Epithelial cell of proximal tubule (primary cell): Measurements from ENCODE around the gene PWWP2B. TPM values are rescaled to one million over a fixed set of nuclear protein-coding genes. Genes with fewer than 3 reads are reported as not detected.
"Not testable (repeated sequence)": the region's sequence is repeated elsewhere in the genome, so short reads cannot be mapped to it uniquely, and the experiment has no call there.

ENCODE experiments used
- DNase-seq: peaks from one replicate; pipeline ENCODE4 v3.0.0-alpha.2; 2011; ENCODE audit warnings: low read depth
- H3K4me3 ChIP-seq: 2 replicates; pipeline ENCODE4 v1.5.1; 2011; ENCODE audit warnings: low read depth, mild to moderate bottlenecking, low read length
- total RNA-seq: library from RNA; depleted of rRNA; stranded (reverse); fragments of >200 nt; gene quantifications from 2 replicates; pipeline ENCODE4 v1.2.3, GENCODE V29; 2015
- TF ChIP-seq, protein P1 (sequence below): conservative IDR thresholded peaks from 2 replicates; pipeline ENCODE4 v1.5.1; 2012; ENCODE audit warnings: low read depth, mild to moderate bottlenecking, low read length

The PWWP2B gene
- total RNA-seq, 1 donor from 2014 or later = 11.0 TPM

DNA sequence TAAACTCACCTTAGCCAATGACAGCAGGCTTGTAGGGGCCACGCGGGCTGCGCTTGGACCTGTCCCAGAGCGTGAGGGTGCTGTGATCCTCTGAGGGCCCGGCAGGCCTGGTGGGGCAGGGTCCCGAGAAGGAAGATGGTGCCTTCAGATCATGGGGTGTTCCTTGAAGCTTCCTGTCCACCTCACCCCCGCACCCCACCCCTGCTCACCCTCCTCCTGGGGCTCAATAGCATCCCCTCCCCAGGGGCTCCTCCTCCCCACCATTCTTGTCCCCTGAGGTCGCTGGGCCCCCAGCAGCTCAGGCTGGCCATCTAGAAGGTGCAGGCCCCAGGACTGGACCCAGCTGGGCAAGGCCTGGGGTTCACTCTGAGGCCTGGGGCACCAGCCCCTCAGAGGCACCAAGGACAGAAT, 33.9 kb downstream of the PWWP2B start:
- TF ChIP-seq, protein P1, sequence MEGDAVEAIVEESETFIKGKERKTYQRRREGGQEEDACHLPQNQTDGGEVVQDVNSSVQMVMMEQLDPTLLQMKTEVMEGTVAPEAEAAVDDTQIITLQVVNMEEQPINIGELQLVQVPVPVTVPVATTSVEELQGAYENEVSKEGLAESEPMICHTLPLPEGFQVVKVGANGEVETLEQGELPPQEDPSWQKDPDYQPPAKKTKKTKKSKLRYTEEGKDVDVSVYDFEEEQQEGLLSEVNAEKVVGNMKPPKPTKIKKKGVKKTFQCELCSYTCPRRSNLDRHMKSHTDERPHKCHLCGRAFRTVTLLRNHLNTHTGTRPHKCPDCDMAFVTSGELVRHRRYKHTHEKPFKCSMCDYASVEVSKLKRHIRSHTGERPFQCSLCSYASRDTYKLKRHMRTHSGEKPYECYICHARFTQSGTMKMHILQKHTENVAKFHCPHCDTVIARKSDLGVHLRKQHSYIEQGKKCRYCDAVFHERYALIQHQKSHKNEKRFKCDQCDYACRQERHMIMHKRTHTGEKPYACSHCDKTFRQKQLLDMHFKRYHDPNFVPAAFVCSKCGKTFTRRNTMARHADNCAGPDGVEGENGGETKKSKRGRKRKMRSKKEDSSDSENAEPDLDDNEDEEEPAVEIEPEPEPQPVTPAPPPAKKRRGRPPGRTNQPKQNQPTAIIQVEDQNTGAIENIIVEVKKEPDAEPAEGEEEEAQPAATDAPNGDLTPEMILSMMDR = no peak
- DNase-seq = no peak
- no peak overlapping the region for H3K4me3 ChIP-seq

GRCh38 chr10:132431537-132432175, 34.7 kb downstream of the PWWP2B start:
- TF ChIP-seq, protein P1 = no peak
- no peak for DNase-seq

GRCh38 chr10:132432176-132432540, 35.2 kb downstream of the PWWP2B start:
- no peak overlapping the region for H3K4me3 ChIP-seq
- DNase-seq = no peak
- TF ChIP-seq, protein P1 = no peak

More at GRCh38 chr10:132431537-132432175, 34.7 kb downstream of the PWWP2B start:
- H3K4me3 ChIP-seq = no peak overlapping the region

DNA sequence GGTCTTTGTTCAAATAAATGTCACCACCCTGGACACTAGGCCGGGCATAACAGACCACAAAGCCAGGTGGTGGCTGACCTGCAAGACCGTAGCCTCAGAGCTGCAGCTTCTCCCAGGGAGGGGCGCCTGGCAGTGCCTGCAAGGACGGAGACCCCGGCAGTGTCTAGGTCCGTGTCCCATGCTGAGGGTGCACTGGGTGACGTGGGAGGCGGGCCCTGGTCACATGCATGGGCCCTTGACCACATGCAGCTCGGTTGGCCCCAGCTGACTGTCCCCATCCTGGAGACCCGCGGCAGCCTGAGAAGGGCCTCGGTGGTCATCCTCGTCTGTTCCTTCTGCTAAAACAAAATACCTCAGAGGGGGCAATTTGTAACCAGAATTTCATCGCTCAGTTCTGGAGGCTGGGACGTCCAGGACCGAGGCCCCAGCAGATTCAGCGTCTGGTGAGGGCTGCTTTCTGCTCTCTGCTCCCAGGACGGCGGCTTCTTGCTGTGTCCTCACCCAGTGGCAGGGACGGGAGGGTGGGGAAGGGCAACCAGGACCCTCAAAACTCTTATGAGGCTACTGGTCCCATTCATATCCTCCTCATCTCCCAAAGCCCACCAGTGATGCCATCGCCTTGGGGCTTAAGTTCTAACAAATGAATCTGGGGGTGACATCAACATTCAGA, 36.8 kb downstream of the PWWP2B start:
- no peak for DNase-seq
- TF ChIP-seq, protein P1 = no peak
- H3K4me3 ChIP-seq = no peak overlapping the region

DNA sequence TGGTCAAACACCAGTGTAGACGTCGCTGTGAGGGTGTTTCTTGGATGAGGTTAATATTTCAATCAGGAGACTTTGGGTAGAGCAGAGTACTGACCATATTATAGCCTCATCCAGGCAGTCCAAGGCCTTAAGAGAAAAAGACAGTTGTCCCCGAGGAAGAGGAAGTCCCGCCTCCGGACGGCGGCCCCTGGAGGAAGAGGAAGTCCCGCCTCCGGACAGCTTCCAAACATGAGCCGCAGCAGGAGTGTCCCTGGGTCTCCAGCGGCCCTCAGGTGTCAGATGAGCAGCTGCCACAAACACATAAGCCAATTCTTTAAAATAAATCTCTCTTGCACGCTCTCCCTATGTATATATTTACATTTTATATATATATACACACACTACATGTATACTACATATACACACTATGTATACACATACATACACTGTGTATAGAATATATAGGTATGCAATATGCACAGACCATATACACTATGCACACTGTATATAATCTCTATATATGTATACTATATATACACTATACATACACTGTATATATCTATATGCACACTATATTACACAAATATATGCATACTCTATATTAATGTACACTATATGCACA, 37.5 kb downstream of the PWWP2B start:
- TF ChIP-seq, protein P1 = no peak
- DNase-seq = no peak
- no peak overlapping the region for H3K4me3 ChIP-seq

- not testable (repeated sequence) for DNase-seq, H3K4me3 ChIP-seq
Measured at GRCh38 chr10:132435320-132435719, 38.3 kb downstream of the PWWP2B start.

DNA sequence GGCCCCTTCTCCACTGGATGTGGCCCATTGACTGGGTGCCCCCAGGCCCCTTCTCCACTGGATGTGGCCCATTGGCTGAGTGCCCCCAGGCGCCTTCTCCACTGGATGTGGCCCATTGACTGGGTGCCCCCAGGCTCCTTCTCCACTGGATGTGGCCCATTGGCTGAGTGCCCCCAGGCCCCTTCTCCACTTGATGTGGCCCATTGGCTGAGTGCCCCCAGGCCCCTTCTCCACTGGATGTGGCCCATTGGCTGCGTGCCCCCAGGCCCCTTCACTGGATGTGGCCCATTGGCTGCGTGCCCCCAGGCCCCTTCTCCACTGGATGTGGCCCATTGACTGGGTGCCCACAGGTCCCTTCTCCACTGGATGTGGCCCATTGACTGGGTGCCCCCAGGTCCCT, 39.1 kb downstream of the PWWP2B start:
- not testable (repeated sequence) for H3K4me3 ChIP-seq, DNase-seq

- H3K4me3 ChIP-seq = no peak overlapping the region
- DNase-seq = no peak
- TF ChIP-seq, protein P1 = no peak
Measured at GRCh38 chr10:132436861-132437410, 39.9 kb downstream of the PWWP2B start.
